ENCODE data around the gene SFXN1. TPM values are rescaled to one million over a fixed set of nuclear protein-coding genes. Genes with fewer than 3 reads are reported as not detected.

SFXN1 gene
- total and polyA plus RNA-seq, 2 donors from 2014 or later: 33.4 to 35.4 TPM

DNA sequence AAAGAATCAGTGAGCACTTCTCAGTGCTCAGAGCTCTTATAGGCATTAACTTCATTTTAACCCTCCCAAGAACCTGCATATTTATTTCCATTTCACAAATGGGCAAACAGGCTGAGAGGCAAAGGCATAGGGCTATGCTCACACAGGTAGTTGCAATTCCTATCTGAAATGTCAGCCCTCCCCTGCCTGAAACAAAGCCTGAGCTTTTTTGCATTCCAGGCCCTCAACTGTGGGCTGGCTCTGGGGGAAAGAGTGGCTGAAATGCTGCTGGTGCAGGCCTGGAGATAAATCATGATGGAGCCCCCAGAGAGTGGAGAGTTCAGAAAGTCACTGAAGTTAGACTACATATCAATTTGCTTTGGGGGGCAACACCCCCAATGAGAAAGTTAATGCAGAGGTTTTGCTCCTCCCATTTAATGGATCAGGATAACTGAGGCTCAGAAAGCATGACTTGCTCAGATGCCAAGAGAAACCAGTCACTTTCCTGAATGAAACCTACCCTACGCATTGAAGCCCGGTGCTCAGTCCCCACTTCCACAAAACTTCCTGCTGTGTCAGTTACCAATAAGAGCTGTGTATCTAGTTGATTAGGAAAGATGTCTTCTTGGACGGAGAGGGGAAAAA lies 40.0 kb upstream of the SFXN1 start:
- Histone ChIP-seq H3K27ac (ENCODE audit: low read depth in 2 of 2, low read length in 2 of 2) (no peak overlapping the region), H3K4me1 (ENCODE audit: control insufficient read depth in 2 of 3, insufficient read depth in 2 of 3, low read depth in 1 of 3, low read length in 3 of 3) (no peaks in the 10 kb centered on the region), H3K36me3 (ENCODE audit: control insufficient read depth in 2 of 3, insufficient read depth in 3 of 3, low read length in 3 of 3) (no peaks in the 10 kb centered on the region), H3K9me3 (ENCODE audit: control insufficient read depth in 2 of 3, insufficient read depth in 1 of 3, low read length in 3 of 3) (no peaks in the 10 kb centered on the region), H3K4me3 (ENCODE audit: low read length in 3 of 3) (no peak overlapping the region), H3K9ac (ENCODE audit: low read length in 3 of 3) (no peak overlapping the region), H3K27me3 (ENCODE audit: control insufficient read depth, insufficient read depth, low read length) (peaks cover 7% of the 10 kb centered on the region)
- DNase-seq (no peak), FAIRE-seq (no peak)
- TF ChIP-seq, protein P1, sequence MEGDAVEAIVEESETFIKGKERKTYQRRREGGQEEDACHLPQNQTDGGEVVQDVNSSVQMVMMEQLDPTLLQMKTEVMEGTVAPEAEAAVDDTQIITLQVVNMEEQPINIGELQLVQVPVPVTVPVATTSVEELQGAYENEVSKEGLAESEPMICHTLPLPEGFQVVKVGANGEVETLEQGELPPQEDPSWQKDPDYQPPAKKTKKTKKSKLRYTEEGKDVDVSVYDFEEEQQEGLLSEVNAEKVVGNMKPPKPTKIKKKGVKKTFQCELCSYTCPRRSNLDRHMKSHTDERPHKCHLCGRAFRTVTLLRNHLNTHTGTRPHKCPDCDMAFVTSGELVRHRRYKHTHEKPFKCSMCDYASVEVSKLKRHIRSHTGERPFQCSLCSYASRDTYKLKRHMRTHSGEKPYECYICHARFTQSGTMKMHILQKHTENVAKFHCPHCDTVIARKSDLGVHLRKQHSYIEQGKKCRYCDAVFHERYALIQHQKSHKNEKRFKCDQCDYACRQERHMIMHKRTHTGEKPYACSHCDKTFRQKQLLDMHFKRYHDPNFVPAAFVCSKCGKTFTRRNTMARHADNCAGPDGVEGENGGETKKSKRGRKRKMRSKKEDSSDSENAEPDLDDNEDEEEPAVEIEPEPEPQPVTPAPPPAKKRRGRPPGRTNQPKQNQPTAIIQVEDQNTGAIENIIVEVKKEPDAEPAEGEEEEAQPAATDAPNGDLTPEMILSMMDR (IDR thresholded peaks at IDR 0.05; ENCODE audit: borderline replicate concordance, extremely low read depth, insufficient read depth): no peak
- intact Hi-C loops (cut with DNase I): no loop called here

- no peak overlapping the region for H3K4me3 ChIP-seq (ENCODE audit: low read length in 3 of 3)
- FAIRE-seq (no peak), DNase-seq (peak in 3 of 5 donors; percentile 3 to 58 (median 7))
- H3K9ac ChIP-seq (ENCODE audit: low read length in 3 of 3): no peak overlapping the region
- intact Hi-C loops (cut with DNase I): loop anchor here (5.0 kb wide), 1 partner anchor 491 kb away; no protein-coding TSS in a partner anchor
- no peaks in the 10 kb centered on the region for H3K9me3 ChIP-seq (ENCODE audit: control insufficient read depth in 2 of 3, insufficient read depth in 1 of 3, low read length in 3 of 3)
- no peaks in the 10 kb centered on the region for H3K36me3 ChIP-seq (ENCODE audit: control insufficient read depth in 2 of 3, insufficient read depth in 3 of 3, low read length in 3 of 3)
- peaks cover 17% of the 10 kb centered on the region for H3K27me3 ChIP-seq (ENCODE audit: control insufficient read depth, insufficient read depth, low read length)
- TF ChIP-seq, protein P1 (IDR thresholded peaks at IDR 0.05; ENCODE audit: borderline replicate concordance, extremely low read depth, insufficient read depth): no peak
- H3K27ac ChIP-seq (ENCODE audit: low read depth in 2 of 2, low read length in 2 of 2): no peak overlapping the region
- peaks cover 0 to 3% (median 0%) of the 10 kb centered on the region in 3 donors for H3K4me1 ChIP-seq (ENCODE audit: control insufficient read depth in 2 of 3, insufficient read depth in 2 of 3, low read depth in 1 of 3, low read length in 3 of 3)
Observed at GRCh38 chr5:175443514-175444059, 34.8 kb upstream of the SFXN1 start.

DNA sequence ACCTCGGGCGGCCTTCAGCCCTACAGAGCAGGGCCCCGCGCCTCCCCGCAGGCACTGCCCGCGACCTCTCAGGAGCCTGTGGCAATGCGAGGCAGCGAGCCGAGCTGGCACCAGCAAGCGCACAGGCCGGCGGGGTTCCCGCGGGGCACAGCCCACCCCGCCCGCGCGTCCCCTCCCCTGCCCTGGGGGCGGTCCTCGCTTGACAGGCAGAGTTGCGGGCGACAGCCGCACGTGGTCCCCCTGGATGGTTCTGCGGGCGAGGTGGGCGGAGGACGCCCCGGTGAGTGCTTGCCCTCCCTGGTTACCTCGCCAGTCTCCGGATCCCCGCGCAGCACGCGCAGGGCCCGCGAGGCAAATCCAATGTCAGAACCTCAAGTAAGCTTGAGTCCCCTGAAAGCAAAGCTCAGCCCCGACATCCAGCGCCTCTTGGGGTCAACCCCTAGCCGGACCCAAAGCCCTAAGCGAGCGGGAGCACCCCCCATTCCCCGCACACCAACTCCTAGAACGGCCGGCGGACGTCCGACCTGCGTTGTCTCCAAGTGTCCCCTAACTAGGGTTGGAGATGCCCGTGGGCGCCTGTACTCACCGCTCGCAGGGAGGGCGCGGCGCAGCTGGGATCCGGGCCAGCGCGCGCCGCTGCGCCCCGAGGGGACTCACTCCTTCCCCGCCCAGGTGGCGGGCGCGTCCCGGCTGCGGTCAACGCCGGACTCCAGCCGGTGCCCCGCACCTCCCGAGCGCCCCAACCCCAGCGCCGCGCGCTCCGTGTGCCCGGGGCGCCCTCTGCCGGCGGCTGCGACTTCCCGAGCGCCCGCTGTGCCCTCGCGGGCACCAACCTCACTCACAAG lies 34.1 kb upstream of the SFXN1 start, which contains the start of gene DRD1:
TSS of gene DRD1 (minus strand) at position 123 of the 845 bp plus-strand sequence. CDS start 1,083 bp downstream, outside the sequence.
- intact Hi-C loops (cut with DNase I): loop anchor here (5.0 kb wide), 1 partner anchor 492 kb away; no protein-coding TSS in a partner anchor
- Histone ChIP-seq H3K27me3 (ENCODE audit: control insufficient read depth, insufficient read depth, low read length) (peaks cover 17% of the 10 kb centered on the region), H3K4me3 (ENCODE audit: low read length in 3 of 3) (peak within 1 kb of the TSS in 1 of 3 donors; percentile 29)

More for the DNA sequence above, 34.1 kb upstream of the SFXN1 start, which contains the start of gene DRD1:
- Histone ChIP-seq H3K9ac (ENCODE audit: low read length in 3 of 3) (no peak within 1 kb of the TSS), H3K36me3 (ENCODE audit: control insufficient read depth in 2 of 3, insufficient read depth in 3 of 3, low read length in 3 of 3) (no peaks in the 10 kb centered on the region), H3K9me3 (ENCODE audit: control insufficient read depth in 2 of 3, insufficient read depth in 1 of 3, low read length in 3 of 3) (no peaks in the 10 kb centered on the region), H3K27ac (ENCODE audit: low read depth in 2 of 2, low read length in 2 of 2) (no peak within 1 kb of the TSS), H3K4me1 (ENCODE audit: control insufficient read depth in 2 of 3, insufficient read depth in 2 of 3, low read depth in 1 of 3, low read length in 3 of 3) (peaks cover 0 to 3% (median 0%) of the 10 kb centered on the region in 3 donors)
- FAIRE-seq (no peak), DNase-seq (peak; percentile 39 to 76 (median 55))
- TF ChIP-seq, protein P1 (IDR thresholded peaks at IDR 0.05; ENCODE audit: borderline replicate concordance, extremely low read depth, insufficient read depth): peak; percentile 64
